Measurements from ENCODE around the gene CYTH1. TPM values are rescaled to one million over a fixed set of nuclear protein-coding genes. Genes with fewer than 3 reads are reported as not detected.

CYTH1 gene
- total RNA-seq, 4 donors from 2014 or later = 6.2 to 56.1 (median 44.3) TPM

- H3K4me1 ChIP-seq = no peaks in the 10 kb centered on the region
- H3K9me3 ChIP-seq = no peaks in the 10 kb centered on the region
- no peaks in the 10 kb centered on the region for H3K36me3 ChIP-seq
- no peak overlapping the region for H3K4me3 ChIP-seq
- DNase-seq = no peak
- TF ChIP-seq CTCF (IDR thresholded peaks at IDR 0.05) (no peak), POLR2A (IDR thresholded peaks at IDR 0.05) (no peak)
- intact Hi-C loops (cut with DNase I; ENCODE audit: low total_unique reads) = no loop called here
- H3K27ac ChIP-seq = no peak overlapping the region
- H3K27me3 ChIP-seq = no peaks in the 10 kb centered on the region
Measured at GRCh38 chr17:78787444-78787843, 5.4 kb upstream of the CYTH1 start.

- no peaks in the 10 kb centered on the region for H3K27me3 ChIP-seq
- H3K9me3 ChIP-seq = no peaks in the 10 kb centered on the region
- no peak for TF ChIP-seq POLR2A (IDR thresholded peaks at IDR 0.05)
- TF ChIP-seq CTCF (IDR thresholded peaks at IDR 0.05) = no peak
- no peak for DNase-seq
- no peaks in the 10 kb centered on the region for H3K36me3 ChIP-seq
- no peak overlapping the region for H3K4me3 ChIP-seq
- H3K4me1 ChIP-seq = no peaks in the 10 kb centered on the region
- H3K27ac ChIP-seq = no peak overlapping the region
- intact Hi-C loops (cut with DNase I; ENCODE audit: low total_unique reads) = no loop called here
Measured at GRCh38 chr17:78785663-78786057, 3.6 kb upstream of the CYTH1 start.

GRCh38 chr17:78785011-78785662 lies 3.1 kb upstream of the CYTH1 start:
- TF ChIP-seq POLR2A (IDR thresholded peaks at IDR 0.05) (no peak), CTCF (IDR thresholded peaks at IDR 0.05) (no peak)
- Histone ChIP-seq H3K27me3 (no peaks in the 10 kb centered on the region), H3K4me3 (no peak overlapping the region), H3K36me3 (no peaks in the 10 kb centered on the region), H3K27ac (no peak overlapping the region), H3K4me1 (no peaks in the 10 kb centered on the region), H3K9me3 (no peaks in the 10 kb centered on the region)
- intact Hi-C loops (cut with DNase I; ENCODE audit: low total_unique reads) = no loop called here
- no peak for DNase-seq

GRCh38 chr17:78784352-78784751 lies 2.3 kb upstream of the CYTH1 start:
- Histone ChIP-seq H3K4me3 (no peak overlapping the region), H3K27ac (no peak overlapping the region), H3K36me3 (no peaks in the 10 kb centered on the region), H3K27me3 (no peaks in the 10 kb centered on the region), H3K4me1 (no peaks in the 10 kb centered on the region), H3K9me3 (no peaks in the 10 kb centered on the region)
- TF ChIP-seq POLR2A (IDR thresholded peaks at IDR 0.05) = no peak
- TF ChIP-seq CTCF (IDR thresholded peaks at IDR 0.05) = no peak
- DNase-seq = no peak
- intact Hi-C loops (cut with DNase I; ENCODE audit: low total_unique reads) = no loop called here

- no peak for DNase-seq
- no peak for TF ChIP-seq POLR2A (IDR thresholded peaks at IDR 0.05)
- TF ChIP-seq CTCF (IDR thresholded peaks at IDR 0.05) = no peak
- intact Hi-C loops (cut with DNase I; ENCODE audit: low total_unique reads) = no loop called here
- Histone ChIP-seq H3K36me3 (no peaks in the 10 kb centered on the region), H3K9me3 (no peaks in the 10 kb centered on the region), H3K27ac (peak overlapping the region in 1 of 2 donors; percentile 90), H3K4me1 (no peaks in the 10 kb centered on the region), H3K4me3 (no peak overlapping the region), H3K27me3 (no peaks in the 10 kb centered on the region)
Measured at GRCh38 chr17:78783711-78784324, 1.7 kb upstream of the CYTH1 start.
